Measurements from ENCODE around the gene TRMT44.

Gene TRMT44

DNA sequence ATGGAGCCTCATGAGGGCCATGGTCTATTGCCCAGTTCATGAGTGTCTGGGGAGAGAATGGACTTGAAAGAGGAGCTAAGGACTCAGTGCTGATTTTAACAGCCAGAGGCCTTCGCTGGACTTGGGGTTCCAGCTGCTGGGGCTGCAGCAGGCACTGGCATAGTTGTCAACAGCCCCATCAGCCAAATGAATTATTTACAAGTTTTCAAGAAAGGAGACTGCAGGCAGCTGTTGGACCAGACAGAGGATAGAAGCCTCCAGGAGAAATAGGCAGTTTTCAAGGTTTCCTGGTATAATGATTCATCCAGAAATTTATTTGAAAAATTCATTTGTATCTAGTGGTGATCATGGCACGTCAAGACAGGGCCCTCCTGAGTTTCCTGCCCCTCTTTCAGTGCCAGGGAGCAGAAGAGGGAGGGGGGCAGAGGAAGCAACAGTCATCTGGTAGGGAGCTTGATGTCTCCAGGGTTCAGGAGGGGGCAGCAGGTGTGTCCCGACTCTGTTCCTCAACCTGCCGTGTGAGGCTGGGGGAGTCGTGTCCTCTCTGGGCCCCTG, 76.5 kb downstream of the TRMT44 start:
- DNase-seq, result no peak

- DNase-seq, result no peak
Measured at GRCh38 chr4:8517946-8518345, 77.4 kb downstream of the TRMT44 start.

DNA sequence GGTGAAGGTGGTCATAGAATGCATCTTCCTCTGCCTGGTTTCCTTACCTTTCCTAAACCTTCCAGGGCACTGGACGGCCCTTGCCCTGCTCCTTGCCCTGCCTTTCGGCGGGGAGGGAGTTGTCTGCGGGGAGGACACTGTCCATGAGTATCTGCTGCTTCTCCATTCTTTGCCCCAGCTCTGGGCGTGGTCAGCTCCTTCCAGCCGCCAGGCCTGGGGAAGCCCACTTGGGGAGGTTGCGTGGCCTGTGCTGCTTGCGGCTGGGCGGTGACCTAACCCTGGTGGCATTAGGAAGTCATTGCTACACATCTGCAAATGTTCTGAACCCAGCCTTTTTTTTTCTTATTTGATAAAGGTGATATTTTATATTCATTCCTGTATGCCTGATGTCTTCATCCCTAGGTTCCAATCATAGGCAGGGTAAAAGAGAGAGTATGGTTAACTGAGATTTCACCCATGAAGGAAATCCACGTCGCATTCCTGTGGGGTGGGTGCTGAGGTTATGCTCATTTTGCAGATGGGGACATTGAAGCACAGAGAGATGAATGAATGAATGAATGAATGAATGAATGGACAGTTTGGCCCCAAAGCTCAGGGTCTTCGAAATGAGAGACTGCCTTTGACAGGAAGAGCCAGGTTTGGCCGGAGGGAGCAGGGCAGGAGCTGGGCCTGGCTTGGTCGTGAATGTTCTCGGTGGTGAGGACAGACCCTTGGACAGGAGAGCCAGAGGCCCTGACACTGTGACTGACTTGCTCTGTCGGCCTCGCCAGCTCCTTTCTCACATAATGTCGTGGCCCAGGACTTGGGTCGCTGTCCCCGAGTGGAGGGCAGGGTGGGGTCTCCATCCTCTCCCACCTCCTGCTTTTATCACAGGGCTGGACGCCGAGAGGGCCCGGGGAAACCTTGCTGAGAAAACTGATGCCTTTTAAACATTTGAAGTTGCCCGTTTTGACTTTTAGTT, 81.9 kb downstream of the TRMT44 start:
- DNase-seq, result no peak

DNA sequence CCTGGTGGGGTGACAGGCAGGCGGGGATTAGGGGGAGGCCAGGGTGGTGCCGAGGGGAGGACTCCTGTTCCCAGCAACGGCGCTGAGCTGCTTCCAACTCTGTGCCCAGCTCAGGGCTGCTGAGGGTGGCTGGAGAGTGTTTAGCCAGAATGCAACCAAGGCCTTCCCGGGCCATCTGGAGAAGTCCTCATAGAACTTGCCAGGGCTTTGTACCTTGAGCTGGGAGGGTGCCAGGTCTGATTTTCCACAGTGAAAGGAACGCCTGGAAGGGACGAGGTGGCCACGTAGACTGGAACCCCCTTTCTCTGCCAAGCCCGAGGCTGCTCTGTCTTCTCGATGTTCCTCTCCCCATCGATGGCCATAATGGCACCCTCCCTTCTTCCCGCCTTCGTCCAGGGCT, 82.6 kb downstream of the TRMT44 start:
- DNase-seq, result no peak

DNA sequence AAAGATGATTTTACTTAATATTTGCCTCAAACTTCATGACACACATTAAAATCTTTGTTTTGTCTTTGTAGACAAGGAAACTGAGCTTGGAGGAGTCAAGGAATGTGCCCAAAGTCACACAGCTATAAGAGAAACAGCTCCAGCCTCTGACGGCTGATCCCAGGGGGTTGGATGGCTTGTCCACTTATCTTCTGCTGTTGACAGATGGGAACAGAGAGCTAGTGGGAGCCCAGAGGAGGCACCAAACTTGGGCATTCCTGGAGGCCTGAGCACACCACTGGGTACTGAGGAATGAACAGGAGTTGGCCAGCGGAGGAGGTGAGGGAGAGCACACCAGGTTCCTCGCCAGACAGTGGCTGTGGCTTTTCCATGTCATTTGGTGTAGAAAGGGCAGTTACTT, 83.2 kb downstream of the TRMT44 start:
- no peak for DNase-seq

- no peak for DNase-seq
Measured at GRCh38 chr4:8524595-8525382, 84.2 kb downstream of the TRMT44 start.

DNA sequence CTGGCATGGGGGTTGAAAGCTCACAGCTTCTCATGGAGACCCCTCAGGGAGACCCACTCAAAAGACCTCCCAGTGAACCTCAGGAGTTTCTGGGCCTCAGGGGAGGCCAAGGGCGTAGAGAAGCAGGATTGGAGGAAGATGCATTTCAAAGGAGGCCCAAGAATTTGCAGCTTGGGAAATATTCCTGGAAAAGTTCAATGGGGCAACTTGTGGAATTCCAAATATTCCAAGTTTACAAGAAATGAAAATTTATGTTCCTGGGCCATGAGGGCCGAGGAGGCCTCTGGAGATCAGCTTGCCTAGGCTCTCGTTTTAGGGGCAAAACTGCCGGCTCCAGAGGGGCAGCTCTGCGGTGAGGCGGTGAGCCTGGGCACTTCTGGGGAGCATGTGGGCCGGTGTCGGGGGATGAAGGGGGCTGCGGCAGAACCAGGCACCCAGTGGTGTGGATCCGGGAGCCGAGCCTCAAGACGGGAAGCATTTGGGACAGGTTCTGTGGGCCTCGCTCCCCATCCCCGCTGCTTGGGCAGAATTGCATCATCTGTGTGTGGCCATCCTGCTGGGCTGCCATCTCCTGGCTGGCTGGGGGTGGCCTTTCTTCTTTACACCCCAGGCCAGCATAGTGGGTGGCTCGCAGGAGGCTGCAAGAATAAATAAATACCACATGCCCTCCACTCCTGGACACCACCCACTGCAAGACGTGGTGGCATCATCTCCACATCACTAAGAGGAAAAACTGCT, 85.0 kb downstream of the TRMT44 start:
- DNase-seq, result no peak

All from NCI-H1436 treated with DMSO at 0.1 percent for 48 hours (cell line).